CD4-positive, alpha-beta T cell treated with Interleukin-6 at 100 ng/mL for 8 hours (primary cell): ENCODE measurements around the gene DMRT2.

Experiments used
- DNase-seq: peaks from one replicate; pipeline ENCODE4 v3.0.0-alpha.2; 2020; ENCODE audit warnings: mixed read lengths, low spot score

Gene DMRT2

GRCh38 chr9:1047591-1048230 is 2.4 kb upstream of the DMRT2 start:
- no peak for DNase-seq

- DNase-seq: no peak
Measured at GRCh38 chr9:1048231-1048619, 1.9 kb upstream of the DMRT2 start.

- DNase-seq: no peak
Measured at GRCh38 chr9:1048811-1049210, 1.3 kb upstream of the DMRT2 start.

- DNase-seq: no peak
Measured at GRCh38 chr9:1049641-1050040, 516 bp upstream of the DMRT2 start.

- DNase-seq: no peak
Measured at GRCh38 chr9:1051210-1051583, 1.0 kb downstream of the DMRT2 start.

GRCh38 chr9:1051584-1052275 is 1.6 kb downstream of the DMRT2 start:
- no peak for DNase-seq

GRCh38 chr9:1052365-1053281 is 2.5 kb downstream of the DMRT2 start:
- DNase-seq: no peak

GRCh38 chr9:1053282-1053621 is 3.1 kb downstream of the DMRT2 start:
- no peak for DNase-seq

- DNase-seq: no peak
Measured at GRCh38 chr9:1053986-1054425, 3.8 kb downstream of the DMRT2 start.

- no peak for DNase-seq
Measured at GRCh38 chr9:1055166-1055565, 5.0 kb downstream of the DMRT2 start.

GRCh38 chr9:1057910-1058309 is 7.8 kb downstream of the DMRT2 start:
- no peak for DNase-seq

- no peak for DNase-seq
Measured at GRCh38 chr9:1058826-1059487, 8.8 kb downstream of the DMRT2 start.

- no peak for DNase-seq
Measured at GRCh38 chr9:1065130-1065529, 15.0 kb downstream of the DMRT2 start.

GRCh38 chr9:1070692-1071091 is 20.5 kb downstream of the DMRT2 start:
- DNase-seq: no peak

- no peak for DNase-seq
Measured at GRCh38 chr9:1071730-1072129, 21.6 kb downstream of the DMRT2 start.

- DNase-seq: no peak
Measured at GRCh38 chr9:1073497-1073896, 23.3 kb downstream of the DMRT2 start.

- DNase-seq: no peak
Measured at GRCh38 chr9:1077616-1078015, 27.5 kb downstream of the DMRT2 start.

- DNase-seq: no peak
Measured at GRCh38 chr9:1083325-1083913, 33.3 kb downstream of the DMRT2 start.

- DNase-seq: no peak
Measured at GRCh38 chr9:1085086-1085485, 34.9 kb downstream of the DMRT2 start.

- no peak for DNase-seq
Measured at GRCh38 chr9:1086517-1086916, 36.4 kb downstream of the DMRT2 start.

GRCh38 chr9:1087120-1087881 is 37.1 kb downstream of the DMRT2 start:
- no peak for DNase-seq
